K562 (cell line): Measurements from ENCODE around the gene PCDHB13. TPM values are rescaled to one million over a fixed set of nuclear protein-coding genes. Genes with fewer than 3 reads are reported as not detected.

ENCODE experiments used
- ATAC-seq: fragments of 200-7000 bp; cut with Tn5 transposase; 3 replicates; pipeline ENCODE4 v1.9.1; 2020; ENCODE audit warnings: moderate library complexity
- BruUV-seq: library from RNA; stranded (reverse); fragments of 400-500 nt; replicated peaks from 2 replicates; lab custom pipeline; 2021; lab: Mats Ljungman, UMichigan
- CTCF ChIA-PET: fragments of 300-600 bp; formaldehyde crosslinking; extraction: SDS; loops from one replicate; lab custom pipeline; 2021; ENCODE audit warnings: low intra/inter-chr PET ratio; lab: Yijun Ruan, JAX
- POLR2A ChIA-PET: fragments of 300-600, 350-650 bp; sonication (Branson Sonifier 250); formaldehyde crosslinking; extraction: SDS; loops from one replicate; lab custom pipeline; 2021; ENCODE audit warnings: antibody characterized with exemption, inconsistent platforms; lab: Yijun Ruan, JAX
- DNase-seq, 4 experiments: peaks; one replicate each; pipeline versions ENCODE4 v3.0.0 to v3.0.0-alpha.2; 2011 to 2018; ENCODE audit warnings: low spot score in 3 of 4, mixed read lengths in 3 of 4; ENCODE audit errors: extremely low read depth in 1 of 4
- FAIRE-seq: peaks from 2 replicates; lab custom pipeline; 2011; peaks lifted over from hg19 to GRCh38; lab: Jason Lieb, UNC
- H2AFZ ChIP-seq: 2 replicates; pipeline ENCODE4 v1.6.0; 2011; ENCODE audit warnings: low read depth, low read length, control low read depth, inconsistent platforms
- H3K27ac ChIP-seq: fragments of 200-600 bp; 3 replicates; pipeline ENCODE4 v1.8.0; 2011; ENCODE audit warnings: low read depth, mild to moderate bottlenecking, control low read depth, inconsistent platforms, low read length, moderate library complexity, mixed read lengths; ENCODE audit errors: extremely low read depth
- H3K27me3 ChIP-seq, 2 experiments: fragments of 300-600 bp in 1 of 2; 2 replicates in 1 of 2; 3 replicates in 1 of 2; pipeline versions ENCODE4 v1.6.0 to v1.8.0; 2011; ENCODE audit warnings: inconsistent platforms in 2 of 2, low read length in 2 of 2, mild to moderate bottlenecking in 1 of 2, mixed read lengths in 1 of 2, moderate library complexity in 1 of 2; ENCODE audit not compliant: control insufficient read depth in 2 of 2, insufficient read depth in 2 of 2
- H3K36me3 ChIP-seq: fragments of 300-600 bp; 3 replicates; pipeline ENCODE4 v1.8.0; 2011; ENCODE audit warnings: mild to moderate bottlenecking, low read length, inconsistent platforms; ENCODE audit not compliant: control insufficient read depth, insufficient read depth
- H3K4me1 ChIP-seq, 2 experiments: fragments of 200-600 bp in 1 of 2; replicated peaks in 1 of 2; 2 replicates in 1 of 2; 3 replicates in 1 of 2; pipeline versions ENCODE4 v1.5.1 to v1.8.0; 2011; ENCODE audit warnings: inconsistent platforms in 2 of 2, low read length in 2 of 2, mild to moderate bottlenecking in 1 of 2, mixed read lengths in 1 of 2, moderate library complexity in 1 of 2; ENCODE audit not compliant: control insufficient read depth in 2 of 2, insufficient read depth in 2 of 2
- H3K4me2 ChIP-seq: 2 replicates; pipeline ENCODE4 v1.6.1; 2011; ENCODE audit warnings: low read length, control low read depth, inconsistent platforms, mixed read lengths; ENCODE audit not compliant: insufficient read depth
- H3K4me3 ChIP-seq: fragments of 200-600 bp; sonication (generic), shearing (Covaris generic); 2 replicates; pipeline ENCODE4 v1.5.1; 2016; ENCODE audit warnings: control low read depth, inconsistent platforms
- H3K79me2 ChIP-seq: fragments of 200-600 bp; 3 replicates; pipeline ENCODE4 v1.8.0; 2011; ENCODE audit warnings: low read length, inconsistent platforms; ENCODE audit not compliant: control insufficient read depth, insufficient read depth
- H3K9ac ChIP-seq, 2 experiments: 2 replicates each; pipeline versions ENCODE4 v1.6.0 to v1.6.1; 2011; ENCODE audit warnings: low read depth in 2 of 2, low read length in 2 of 2, control low read depth in 1 of 2, inconsistent platforms in 1 of 2, mild to moderate bottlenecking in 1 of 2, mixed read lengths in 1 of 2; ENCODE audit not compliant: insufficient read depth in 1 of 2
- H3K9me1 ChIP-seq: one replicate; pipeline ENCODE4 v1.6.0; 2011; ENCODE audit warnings: inconsistent platforms, mild to moderate bottlenecking, low read length, moderate library complexity; ENCODE audit not compliant: control insufficient read depth, insufficient read depth
- H3K9me3 ChIP-seq: replicated peaks from 2 replicates; pipeline ENCODE4 v1.5.1; 2011; ENCODE audit warnings: low read depth, low read length, inconsistent platforms; ENCODE audit not compliant: control insufficient read depth, insufficient read depth
- H4K20me1 ChIP-seq: replicated peaks from 2 replicates; pipeline ENCODE4 v1.6.1; 2011; ENCODE audit warnings: low read length, inconsistent platforms, mixed read lengths; ENCODE audit not compliant: control insufficient read depth, insufficient read depth
- ATF3 ChIP-seq, 2 experiments: fragments of 450-650 bp in 1 of 2; sonication (generic) in 1 of 2; formaldehyde crosslinking in 1 of 2; IDR thresholded peaks in 1 of 2; conservative IDR thresholded peaks in 1 of 2; 2 replicates each; pipeline versions ENCODE4 v1.6.1 to v1.8.1; 2016 to 2023; ENCODE audit warnings: mild to moderate bottlenecking in 2 of 2, moderate library complexity in 2 of 2, inconsistent platforms in 1 of 2, missing genetic modification reagents in 1 of 2
- CEBPB ChIP-seq: fragments of 450-650 bp; IDR thresholded peaks from 2 replicates; pipeline ENCODE4 v1.6.1; 2016; ENCODE audit warnings: missing genetic modification characterization, missing compliant biosample characterization
- CEBPG ChIP-seq, 3 experiments: fragments of 200-800 bp in 1 of 3; sonication (Bioruptor generic) in 1 of 3; sonication (generic) in 1 of 3; formaldehyde crosslinking in 1 of 3; IDR thresholded peaks in 2 of 3; conservative IDR thresholded peaks in 1 of 3; 2 replicates each; pipeline versions ENCODE4 v1.6.1 to v1.8.0; 2016 to 2022; ENCODE audit warnings: missing compliant biosample characterization in 2 of 3, missing genetic modification characterization in 2 of 3, mild to moderate bottlenecking in 1 of 3, missing genetic modification reagents in 1 of 3
- ZNF311 ChIP-seq: fragments of 250-450 bp; sonication (Bioruptor Pico); IDR thresholded peaks from 2 replicates; pipeline ENCODE4 v1.4.0; 2020; ENCODE audit warnings: mild to moderate bottlenecking, moderate library complexity
- WGBS: fragments of 100-300 bp; shearing (Covaris generic); methylation state at CpG from one replicate; pipeline ENCODE4 v1.1.6; 2016; ENCODE audit warnings: low coverage, mixed read lengths; ENCODE audit not compliant: insufficient coverage; ENCODE audit errors: missing lambda C conversion rate; 5-methylcytosine and 5-hydroxymethylcytosine counted together
- in situ Hi-C: fragments of 300-500 bp; cut with MboI; formaldehyde crosslinking; loops from 4 replicates; pipeline ENCODE4 v1.15.0; 2018; ENCODE audit warnings: inconsistent platforms, mixed read lengths
- intact Hi-C: fragments of 100-400 bp; cut with micrococcal nuclease; formaldehyde crosslinking; loops from 2 replicates; pipeline ENCODE4 v1.14.2; 2022
- polyA plus RNA-seq, 8 experiments: library from polyadenylated mRNA; depleted of rRNA in 4 of 8; stranded (reverse) in 5 of 8; unstranded in 3 of 8; fragments of >200 nt; fragmentation: Nextera tagmentation in 2 of 8; fragmentation: Illumina TruSeq in 1 of 8; extraction: Ambion mirVana in 2 of 8; extraction: Trizol in 1 of 8; gene quantifications; 2 replicates each; pipeline versions ENCODE4 v1.2.1 to v1.2.3, GENCODE V29; 2011 to 2014; ENCODE audit warnings: inconsistent platforms in 1 of 8, missing spikeins in 1 of 8
- total RNA-seq, 7 experiments: library from RNA; depleted of rRNA in 6 of 7; stranded (reverse); fragments of >200 nt in 6 of 7; fragmentation: Illumina TruSeq in 2 of 7; extraction: Trizol in 2 of 7; gene quantifications; 2 replicates each; pipeline versions ENCODE4 v1.2.1 to v1.2.3, GENCODE V29; 2011 to 2021; ENCODE audit warnings: low replicate concordance in 1 of 7

The PCDHB13 gene
- total and polyA plus RNA-seq, 9 of the 15 experiments (the other 6 are each of a cell fraction or from before 2014, with no cell fraction given), result 0.01 TPM; not detected in 8

GRCh38 chr5:141175933-141176332, 37.8 kb upstream of the PCDHB13 start:
- ATAC-seq, result no peak
- H3K4me2 ChIP-seq, result no peak overlapping the region
- no peak overlapping the region for H3K27ac ChIP-seq
- H3K36me3 ChIP-seq, result no peaks in the 10 kb centered on the region
- no peak for TF ChIP-seq ZNF311 (CRISPR knock-in tag)
- peak; percentile 51 for TF ChIP-seq CEBPB (tag)
- TF ChIP-seq ATF3 (IDR thresholded peaks at IDR 0.05), result peak; percentile 50; the same call in 1 of the 2 replicates
- no peak for TF ChIP-seq ATF3 (CRISPR knock-in tag; conservative IDR thresholded peaks at IDR 0.05)
- no peak for TF ChIP-seq CEBPG (CRISPR knock-in tag; IDR thresholded peaks at IDR 0.05)
- TF ChIP-seq CEBPG (tag; conservative IDR thresholded peaks at IDR 0.05 in 1 of 2, IDR thresholded peaks at IDR 0.05 in 1 of 2), result peak; percentile 59 to 85
- WGBS, result 0% methylated on average over 1 of the region's 1 CpG
- H3K4me1 ChIP-seq, result no peaks in the 10 kb centered on the region
- no peak for FAIRE-seq
- no peak for DNase-seq
- H3K79me2 ChIP-seq, result no peaks in the 10 kb centered on the region
- H3K9me3 ChIP-seq, result no peaks in the 10 kb centered on the region
- no peaks in the 10 kb centered on the region for H3K9me1 ChIP-seq
- H3K9ac ChIP-seq, result no peak overlapping the region
- ChIA-PET POLR2A (no interaction called here), CTCF (no interaction called here)
- in situ Hi-C loops (no loop called here), intact Hi-C loops (loop anchor here (1.0 kb wide), 1 partner anchor 11 kb away; the partner anchor contains the start of gene PCDHB9)
- H3K4me3 ChIP-seq, result no peak overlapping the region
- no peak overlapping the region for H2AFZ ChIP-seq
- H3K27me3 ChIP-seq, result peaks cover 8 to 19% of the 10 kb centered on the region in 2 experiments; a peak in 3 of 5 replicates
- no TSS peak for BruUV-seq
- no peaks in the 10 kb centered on the region for H4K20me1 ChIP-seq
